ENCODE measurements around the gene RALGAPA2.

RALGAPA2 gene

GRCh38 chr20:20627471-20627870 is 85.0 kb downstream of the RALGAPA2 start:
- DNase-seq: no peak

GRCh38 chr20:20624914-20625313 is 87.5 kb downstream of the RALGAPA2 start:
- no peak for DNase-seq

- no peak for DNase-seq
Measured at GRCh38 chr20:20621195-20621594, 91.2 kb downstream of the RALGAPA2 start.

- DNase-seq: no peak
Measured at GRCh38 chr20:20614391-20614790, 98.1 kb downstream of the RALGAPA2 start.

- DNase-seq: no peak
Measured at GRCh38 chr20:20612251-20612650, 100.2 kb downstream of the RALGAPA2 start.

GRCh38 chr20:20611167-20611566 is 101.3 kb downstream of the RALGAPA2 start:
- no peak for DNase-seq

GRCh38 chr20:20609522-20609921 is 102.9 kb downstream of the RALGAPA2 start:
- no peak for DNase-seq

- no peak for DNase-seq
Measured at GRCh38 chr20:20608641-20609040, 103.8 kb downstream of the RALGAPA2 start.

- no peak for DNase-seq
Measured at GRCh38 chr20:20608041-20608440, 104.4 kb downstream of the RALGAPA2 start.

- no peak for DNase-seq
Measured at GRCh38 chr20:20606881-20607280, 105.6 kb downstream of the RALGAPA2 start.

- no peak for DNase-seq
Measured at GRCh38 chr20:20606050-20606449, 106.4 kb downstream of the RALGAPA2 start.

GRCh38 chr20:20604907-20605306 is 107.5 kb downstream of the RALGAPA2 start:
- DNase-seq: no peak

GRCh38 chr20:20604357-20604756 is 108.1 kb downstream of the RALGAPA2 start:
- DNase-seq: no peak

GRCh38 chr20:20603339-20603990 is 109.0 kb downstream of the RALGAPA2 start:
- DNase-seq: no peak

- no peak for DNase-seq
Measured at GRCh38 chr20:20597966-20598365, 114.5 kb downstream of the RALGAPA2 start.

- DNase-seq: peak in 2 of 6 experiments; percentile 2 to 13
Measured at GRCh38 chr20:20594171-20594530, 118.3 kb downstream of the RALGAPA2 start.

- peak in 1 of 6 experiments; percentile 0 for DNase-seq
Measured at GRCh38 chr20:20593447-20594170, 118.8 kb downstream of the RALGAPA2 start.

- no peak for DNase-seq
Measured at GRCh38 chr20:20585146-20585545, 127.3 kb downstream of the RALGAPA2 start.

- DNase-seq: no peak
Measured at GRCh38 chr20:20582734-20583133, 129.7 kb downstream of the RALGAPA2 start.

GRCh38 chr20:20580139-20580538 is 132.3 kb downstream of the RALGAPA2 start:
- DNase-seq: no peak

- no peak for DNase-seq
Measured at GRCh38 chr20:20578838-20579237, 133.6 kb downstream of the RALGAPA2 start.

GRCh38 chr20:20573797-20574196 is 138.6 kb downstream of the RALGAPA2 start:
- DNase-seq: no peak

GRCh38 chr20:20571068-20571780 is 141.2 kb downstream of the RALGAPA2 start:
- DNase-seq: no peak

Measured in stimulated activated naive CD4-positive, alpha-beta T cell (primary cell).